ENCODE results near the gene NACC1. TPM values are rescaled to one million over a fixed set of nuclear protein-coding genes. Genes with fewer than 3 reads are reported as not detected.

The NACC1 gene
- total RNA-seq, 2 donors from 2014 or later, result 129 to 138 TPM

DNA sequence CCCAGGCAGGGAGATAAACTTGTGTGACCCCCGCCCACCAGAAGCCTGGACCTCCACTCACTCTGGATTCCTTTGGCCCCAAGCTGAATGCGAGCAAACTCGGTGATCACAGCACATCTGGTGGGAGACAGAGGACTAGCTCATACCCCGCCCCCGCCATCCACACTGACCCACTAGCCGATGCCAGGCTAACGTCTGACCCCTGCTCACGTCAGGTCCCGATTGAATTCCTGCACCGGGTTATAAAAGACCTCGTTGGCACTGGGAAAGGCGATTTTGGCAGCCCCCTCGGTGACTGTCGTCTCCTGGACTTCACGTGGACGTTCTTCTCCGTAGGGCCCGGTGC lies 2.2 kb upstream of the NACC1 start:
- H3K27ac Mint-ChIP-seq, result peak overlapping the region; percentile 87 to 92
- no peaks in the 10 kb centered on the region for H3K27me3 Mint-ChIP-seq
- H3K9me3 Mint-ChIP-seq, result no peaks in the 10 kb centered on the region
- H3K4me1 Mint-ChIP-seq (ENCODE audit: low read depth in 2 of 2), result peaks cover 33 to 37% of the 10 kb centered on the region in 2 donors
- H3K36me3 Mint-ChIP-seq, result no peaks in the 10 kb centered on the region
- DNase-seq (ENCODE audit: low spot score), result no peak
- no peak for ATAC-seq
- peak overlapping the region; percentile 95 for H3K4me3 Mint-ChIP-seq

DNA sequence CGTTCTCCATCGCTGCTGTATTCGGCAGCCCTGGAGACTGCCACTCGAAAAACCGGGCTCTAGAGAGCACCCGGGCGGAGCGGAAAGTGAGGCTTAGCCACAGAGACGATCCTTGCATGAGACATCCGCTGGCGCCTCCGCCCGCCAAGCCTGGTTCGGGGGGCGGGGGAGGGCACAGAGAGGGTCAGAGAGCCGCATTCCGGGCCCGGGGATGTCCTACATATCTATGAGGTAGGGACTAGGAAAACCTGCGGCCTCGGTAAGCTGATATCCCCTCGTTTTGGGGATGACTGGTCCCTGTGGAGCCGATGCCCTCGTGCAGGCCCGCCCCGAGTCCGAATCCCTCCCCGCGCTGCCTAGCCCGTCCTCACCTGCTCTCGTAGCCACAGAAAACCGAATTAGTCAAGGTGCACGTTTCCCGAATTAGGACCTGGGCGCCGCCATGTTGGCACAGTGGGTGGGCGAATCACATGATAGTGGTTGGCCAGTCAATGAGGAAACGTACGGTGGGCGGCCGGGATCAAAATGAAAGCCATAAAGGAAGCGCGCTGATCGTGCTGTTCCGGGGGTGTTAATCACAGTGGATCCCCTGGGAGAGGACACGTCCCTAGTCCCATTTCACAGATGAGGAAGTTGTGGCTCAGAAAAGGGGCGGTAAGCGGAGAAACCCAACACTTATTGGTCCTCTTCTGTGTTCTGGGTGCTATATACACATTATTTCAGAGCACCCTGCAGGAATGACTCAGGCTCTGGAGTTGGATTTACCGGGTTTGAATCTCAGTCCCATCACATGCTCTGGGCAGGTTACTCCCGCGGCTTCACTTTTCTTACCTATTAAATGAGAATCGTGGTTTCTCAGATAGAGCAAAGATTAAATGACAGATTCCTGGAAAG lies 1.5 kb upstream of the NACC1 start, which contains the start of gene TRMT1:
Gene TRMT1, minus strand, starts transcription at position 459 of the 894 bp plus-strand sequence. Its CDS starts 341 bp downstream, at position 118.
- H3K4me1 Mint-ChIP-seq (ENCODE audit: low read depth in 2 of 2), result peaks cover 39 to 43% of the 10 kb centered on the region in 2 donors
- H3K9me3 Mint-ChIP-seq, result no peaks in the 10 kb centered on the region
- no peaks in the 10 kb centered on the region for H3K27me3 Mint-ChIP-seq
- H3K4me3 Mint-ChIP-seq, result peak within 1 kb of the TSS; percentile 95
- DNase-seq (ENCODE audit: low spot score) (peak; percentile 91), ATAC-seq (peak; percentile 71 to 81)
- H3K27ac Mint-ChIP-seq, result peak within 1 kb of the TSS; percentile 87 to 92
- no peaks in the 10 kb centered on the region for H3K36me3 Mint-ChIP-seq

DNA sequence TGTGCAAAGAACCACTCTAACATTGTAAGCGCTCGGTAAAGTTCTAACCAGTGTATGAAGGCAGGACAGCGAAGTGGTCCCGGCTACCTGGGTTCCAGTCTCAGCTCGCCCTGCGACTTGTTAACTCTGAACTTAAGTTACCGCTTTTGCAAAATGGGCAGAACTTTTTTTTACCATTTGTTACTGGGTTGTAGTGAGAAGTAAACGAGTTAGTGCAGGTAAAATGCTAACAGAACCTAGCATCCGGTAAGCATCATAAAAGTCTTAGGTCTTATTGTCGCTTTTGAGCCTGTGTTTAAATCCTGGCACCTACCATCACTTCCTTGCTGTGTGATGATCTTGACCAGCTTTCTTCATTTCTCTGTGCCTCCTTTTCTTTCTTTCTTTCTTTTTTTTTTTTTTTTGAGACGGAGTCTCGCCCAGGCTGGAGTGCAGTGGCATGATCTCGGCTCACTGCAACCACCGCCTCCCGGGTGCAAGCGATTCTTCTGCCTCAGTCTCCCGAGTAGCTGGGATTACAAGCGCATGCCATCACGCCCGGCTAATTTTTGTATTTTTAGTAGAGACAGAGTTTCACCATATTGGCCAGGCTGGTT lies 790 bp upstream of the NACC1 start:
- ATAC-seq (no peak), DNase-seq (ENCODE audit: low spot score) (no peak)
- no peaks in the 10 kb centered on the region for H3K36me3 Mint-ChIP-seq
- no peaks in the 10 kb centered on the region for H3K27me3 Mint-ChIP-seq
- no peaks in the 10 kb centered on the region for H3K9me3 Mint-ChIP-seq
- H3K4me3 Mint-ChIP-seq, result peak overlapping the region; percentile 95
- peak overlapping the region; percentile 87 to 92 for H3K27ac Mint-ChIP-seq
- peaks cover 47 to 50% of the 10 kb centered on the region in 2 donors for H3K4me1 Mint-ChIP-seq (ENCODE audit: low read depth in 2 of 2)

DNA sequence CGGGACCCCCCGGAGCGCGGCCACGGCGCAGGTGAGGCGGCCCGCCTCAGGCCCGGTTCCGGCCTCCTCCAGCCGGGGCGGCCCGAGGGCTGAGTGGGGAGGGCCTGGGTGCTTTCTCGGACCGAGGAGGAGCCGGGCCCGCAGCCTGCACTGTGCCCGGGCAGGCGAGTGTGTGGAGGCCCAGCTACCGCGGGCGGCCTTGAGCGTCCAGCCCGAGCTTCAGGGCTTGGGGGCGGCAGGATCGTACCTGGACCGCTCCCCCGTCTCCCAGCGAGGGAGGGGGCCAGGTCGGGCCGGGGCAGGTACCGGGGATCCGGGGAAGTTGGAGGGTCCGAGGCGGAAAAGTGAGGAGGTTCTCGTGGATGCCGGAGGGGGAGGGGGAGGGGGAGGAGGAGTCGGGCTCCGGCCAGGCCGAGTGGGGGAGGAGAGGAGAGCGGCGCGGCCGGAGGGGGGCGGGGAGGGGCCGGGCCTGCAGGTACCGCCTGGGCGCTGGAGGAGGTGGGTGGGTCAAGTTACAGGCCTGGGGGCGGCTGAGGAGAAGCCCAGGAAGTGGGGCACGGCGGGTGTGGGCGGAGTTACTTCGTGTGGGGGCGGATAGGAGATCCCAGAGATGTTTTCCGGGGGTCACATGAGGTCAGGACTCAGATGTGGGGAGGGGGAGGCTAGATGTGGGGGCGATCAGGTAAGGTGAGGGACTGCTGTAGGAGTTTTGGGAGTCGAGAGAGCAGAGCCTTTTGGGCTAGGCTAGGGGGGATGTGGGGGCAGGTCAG lies 545 bp downstream of the NACC1 start:
- DNase-seq (ENCODE audit: low spot score), result peak; percentile 84
- ATAC-seq, result peak in 1 of 2 donors; percentile 0
- Mint-ChIP-seq H3K36me3 (no peaks in the 10 kb centered on the region), H3K9me3 (no peaks in the 10 kb centered on the region), H3K4me1 (ENCODE audit: low read depth in 2 of 2) (peaks cover 60 to 63% of the 10 kb centered on the region in 2 donors), H3K27me3 (no peaks in the 10 kb centered on the region), H3K4me3 (peak overlapping the region; percentile 82), H3K27ac (peak overlapping the region; percentile 70 to 85)

DNA sequence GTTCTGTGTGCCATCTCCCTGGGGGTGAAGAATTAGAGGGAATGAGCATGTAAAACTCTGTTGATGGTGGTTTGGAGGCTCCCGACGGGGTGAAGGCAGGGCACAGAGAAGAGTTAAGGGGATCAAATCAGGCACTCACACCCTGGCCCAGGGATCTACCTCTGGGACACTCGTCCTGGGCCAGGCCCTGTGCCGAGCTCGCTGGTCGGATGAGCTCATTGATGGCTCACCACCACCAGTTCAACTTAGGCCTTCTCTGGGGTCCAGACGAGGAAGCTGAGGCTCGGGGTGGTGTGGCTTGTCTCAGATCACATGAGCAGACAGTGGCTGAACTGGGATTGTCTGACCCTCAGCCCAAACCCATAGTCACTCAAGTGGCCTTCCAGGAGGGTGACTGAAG lies 1.6 kb downstream of the NACC1 start:
- DNase-seq (ENCODE audit: low spot score), result no peak
- no peaks in the 10 kb centered on the region for H3K27me3 Mint-ChIP-seq
- no peaks in the 10 kb centered on the region for H3K9me3 Mint-ChIP-seq
- no peak for ATAC-seq
- peak overlapping the region; percentile 82 for H3K4me3 Mint-ChIP-seq
- H3K4me1 Mint-ChIP-seq (ENCODE audit: low read depth in 2 of 2), result peaks cover 66 to 67% of the 10 kb centered on the region in 2 donors
- H3K27ac Mint-ChIP-seq, result peak overlapping the region; percentile 70 to 85
- no peaks in the 10 kb centered on the region for H3K36me3 Mint-ChIP-seq

DNA sequence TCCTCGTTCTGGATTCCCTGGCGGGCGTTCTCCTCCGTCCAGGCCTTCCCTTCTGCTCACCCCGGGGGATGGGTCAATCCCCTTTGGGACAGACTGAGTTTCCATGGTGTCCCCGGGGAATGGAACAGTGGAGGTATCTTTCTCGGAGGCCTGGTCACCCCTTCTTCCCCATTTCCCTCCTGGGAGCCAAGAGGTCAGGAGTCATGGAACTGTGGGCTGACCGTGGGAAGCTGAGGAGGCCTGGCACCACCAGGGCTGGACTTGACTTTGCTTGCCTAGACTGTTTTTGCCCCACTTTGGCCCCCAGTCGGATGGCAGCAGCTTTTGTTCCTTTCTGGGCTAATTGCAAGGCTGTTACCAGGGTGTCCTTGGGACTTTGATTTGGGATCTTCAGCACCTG lies 2.0 kb downstream of the NACC1 start:
- H3K36me3 Mint-ChIP-seq, result no peaks in the 10 kb centered on the region
- no peaks in the 10 kb centered on the region for H3K9me3 Mint-ChIP-seq
- H3K4me1 Mint-ChIP-seq (ENCODE audit: low read depth in 2 of 2), result peaks cover 66 to 68% of the 10 kb centered on the region in 2 donors
- ATAC-seq, result no peak
- no peaks in the 10 kb centered on the region for H3K27me3 Mint-ChIP-seq
- H3K4me3 Mint-ChIP-seq, result peak overlapping the region; percentile 82
- H3K27ac Mint-ChIP-seq, result peak overlapping the region; percentile 79 to 90
- no peak for DNase-seq (ENCODE audit: low spot score)

DNA sequence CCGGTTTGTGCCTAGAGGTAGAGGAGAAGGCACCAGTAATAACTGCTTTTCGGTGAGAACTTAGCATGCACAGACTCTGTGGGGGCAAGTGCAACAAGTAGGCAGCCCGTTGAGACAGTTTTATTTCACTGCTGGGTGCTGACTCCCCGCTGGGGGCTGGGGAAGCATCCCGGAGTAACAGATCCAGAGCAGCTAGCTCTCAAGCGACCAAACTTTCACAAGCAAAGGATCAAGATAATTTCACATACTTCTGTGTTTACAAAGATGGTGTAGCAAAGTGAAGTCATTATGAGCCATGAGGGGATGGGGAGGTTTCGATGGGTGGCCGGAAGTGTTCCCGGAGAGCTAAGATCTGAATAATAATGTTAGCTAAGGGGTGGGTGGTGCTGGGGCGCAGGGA lies 2.8 kb downstream of the NACC1 start:
- DNase-seq (ENCODE audit: low spot score) (no peak), ATAC-seq (no peak)
- H3K4me3 Mint-ChIP-seq, result peak overlapping the region; percentile 81
- peaks cover 61 to 64% of the 10 kb centered on the region in 2 donors for H3K4me1 Mint-ChIP-seq (ENCODE audit: low read depth in 2 of 2)
- H3K27me3 Mint-ChIP-seq, result no peaks in the 10 kb centered on the region
- no peaks in the 10 kb centered on the region for H3K36me3 Mint-ChIP-seq
- H3K27ac Mint-ChIP-seq, result peak overlapping the region; percentile 79 to 90
- no peaks in the 10 kb centered on the region for H3K9me3 Mint-ChIP-seq

DNA sequence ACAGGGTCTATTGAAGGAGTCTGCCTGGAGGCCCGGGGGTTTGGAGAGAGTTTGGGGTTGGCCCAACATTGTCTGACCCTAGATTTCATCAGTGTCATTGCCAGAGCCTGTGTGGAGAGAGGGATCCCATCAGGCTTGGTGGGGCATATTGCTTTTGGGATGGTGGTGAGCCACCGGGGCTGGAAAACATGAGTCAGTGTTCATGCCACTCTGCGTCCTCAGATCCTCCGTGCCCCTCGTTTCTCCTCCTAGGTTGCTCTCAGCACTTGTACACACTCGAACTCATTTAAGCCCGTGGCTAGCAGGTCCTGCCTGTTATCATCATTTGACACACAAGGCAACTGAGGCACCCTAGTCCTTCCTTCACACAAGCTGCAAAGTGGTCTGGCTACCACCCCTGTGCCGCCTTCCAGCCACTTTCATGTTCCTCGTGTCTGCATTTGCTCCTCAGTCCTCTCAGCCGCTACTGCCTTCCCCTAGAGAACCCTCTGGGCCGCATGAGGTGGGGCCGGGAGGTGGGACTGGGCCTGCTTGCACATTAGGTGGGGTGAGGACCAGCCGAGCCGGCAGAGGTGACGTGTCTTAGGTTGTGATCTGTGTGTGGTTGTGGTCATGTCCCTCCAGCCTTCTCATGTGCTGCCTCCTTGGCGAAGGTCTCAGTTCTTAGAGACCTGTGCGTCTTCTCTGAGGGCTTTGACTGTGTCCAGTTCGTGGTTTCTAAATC lies 3.6 kb downstream of the NACC1 start:
- peak; percentile 83 for DNase-seq (ENCODE audit: low spot score)
- peak overlapping the region; percentile 81 for H3K4me3 Mint-ChIP-seq
- H3K27ac Mint-ChIP-seq, result peak overlapping the region; percentile 79 to 90
- H3K9me3 Mint-ChIP-seq, result no peaks in the 10 kb centered on the region
- peak; percentile 64 to 72 for ATAC-seq
- H3K4me1 Mint-ChIP-seq (ENCODE audit: low read depth in 2 of 2), result peaks cover 55 to 58% of the 10 kb centered on the region in 2 donors
- H3K36me3 Mint-ChIP-seq, result no peaks in the 10 kb centered on the region
- no peaks in the 10 kb centered on the region for H3K27me3 Mint-ChIP-seq

DNA sequence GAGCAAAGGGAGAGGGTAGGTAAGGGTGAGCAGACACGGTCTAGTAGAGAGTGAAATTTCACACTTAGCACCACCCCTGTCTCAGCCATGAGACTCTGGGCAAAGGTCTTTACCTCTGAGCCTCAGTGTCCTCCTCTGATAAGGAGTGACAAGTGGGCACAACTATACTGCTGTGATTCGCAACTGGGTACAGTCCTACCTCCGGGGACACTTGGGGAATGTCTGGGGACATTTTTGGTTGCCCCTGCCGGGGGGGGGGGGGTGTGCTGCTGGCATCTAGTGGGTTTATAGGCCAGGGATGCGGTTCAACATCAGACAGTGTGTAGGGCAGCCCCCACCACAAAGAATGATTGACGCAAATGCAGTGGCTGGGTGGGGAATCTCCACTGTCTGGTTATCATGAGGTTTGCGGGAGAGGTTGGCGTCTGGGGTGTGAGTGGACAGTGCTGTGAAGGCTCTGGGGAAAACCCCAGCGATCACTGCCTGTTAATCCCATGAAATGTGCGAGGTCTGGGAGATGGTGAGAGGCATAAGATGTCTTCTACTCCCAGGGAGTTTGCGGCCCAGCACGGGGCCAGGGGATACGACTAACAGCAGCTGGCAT lies 4.3 kb downstream of the NACC1 start:
- H3K4me3 Mint-ChIP-seq, result peak overlapping the region; percentile 81
- H3K36me3 Mint-ChIP-seq, result no peaks in the 10 kb centered on the region
- DNase-seq (ENCODE audit: low spot score), result peak; percentile 90
- H3K9me3 Mint-ChIP-seq, result no peaks in the 10 kb centered on the region
- H3K27me3 Mint-ChIP-seq, result no peaks in the 10 kb centered on the region
- peak overlapping the region; percentile 79 to 90 for H3K27ac Mint-ChIP-seq
- ATAC-seq, result peak; percentile 78 to 85
- peaks cover 51 to 54% of the 10 kb centered on the region in 2 donors for H3K4me1 Mint-ChIP-seq (ENCODE audit: low read depth in 2 of 2)

DNA sequence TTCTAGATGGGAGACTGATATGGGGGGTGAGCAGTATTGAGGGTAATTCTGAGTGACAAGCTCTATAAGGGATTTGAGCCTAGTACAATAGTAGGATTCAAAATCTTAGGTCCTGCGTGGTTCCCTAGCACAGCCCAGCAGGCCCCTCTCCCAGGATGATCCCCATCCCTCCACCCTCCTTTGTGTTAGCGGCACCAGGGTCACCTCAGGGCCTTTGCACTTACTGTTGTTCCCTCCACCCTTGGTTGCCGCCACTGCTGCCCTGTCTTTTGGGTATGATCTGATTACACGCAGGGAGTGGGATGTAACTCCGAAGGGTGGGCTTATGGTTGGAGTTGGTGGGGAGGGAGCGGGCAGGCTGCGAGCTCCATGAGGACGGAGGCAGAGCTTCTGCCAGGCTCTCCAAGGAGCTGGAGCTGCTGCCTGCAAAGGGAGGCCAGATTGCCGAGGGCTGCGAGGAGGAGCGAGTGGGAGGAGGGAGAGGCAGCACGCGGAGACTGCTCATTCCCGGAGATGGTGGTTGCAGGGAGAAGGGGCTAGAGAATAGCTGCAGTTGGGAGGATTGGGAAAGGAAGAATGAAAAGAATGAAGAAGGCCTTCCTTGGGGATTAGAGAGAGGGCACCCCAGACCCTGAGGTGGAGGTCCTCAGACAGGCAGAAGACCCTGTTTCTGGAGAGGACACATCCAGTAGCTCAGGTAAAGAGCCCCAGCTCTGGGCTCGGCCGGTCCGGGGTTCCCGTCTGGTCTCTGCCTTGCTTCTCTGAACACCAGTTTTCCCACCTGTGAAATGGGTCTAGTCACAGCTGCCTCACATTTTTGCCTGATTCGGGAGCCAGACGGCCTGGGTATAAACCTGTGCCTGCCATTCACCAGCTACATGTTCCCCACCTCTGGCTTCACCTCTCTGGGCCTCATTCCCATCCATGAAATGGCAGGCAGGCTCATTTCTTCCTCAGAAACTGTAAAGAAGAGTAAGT lies 5.2 kb downstream of the NACC1 start:
- H3K4me1 Mint-ChIP-seq (ENCODE audit: low read depth in 2 of 2), result peaks cover 52 to 57% of the 10 kb centered on the region in 2 donors
- no peaks in the 10 kb centered on the region for H3K36me3 Mint-ChIP-seq
- H3K9me3 Mint-ChIP-seq, result no peaks in the 10 kb centered on the region
- peak overlapping the region; percentile 81 for H3K4me3 Mint-ChIP-seq
- ATAC-seq (no peak), DNase-seq (ENCODE audit: low spot score) (peak; percentile 49)
- H3K27ac Mint-ChIP-seq, result peak overlapping the region; percentile 79 to 90
- no peaks in the 10 kb centered on the region for H3K27me3 Mint-ChIP-seq

DNA sequence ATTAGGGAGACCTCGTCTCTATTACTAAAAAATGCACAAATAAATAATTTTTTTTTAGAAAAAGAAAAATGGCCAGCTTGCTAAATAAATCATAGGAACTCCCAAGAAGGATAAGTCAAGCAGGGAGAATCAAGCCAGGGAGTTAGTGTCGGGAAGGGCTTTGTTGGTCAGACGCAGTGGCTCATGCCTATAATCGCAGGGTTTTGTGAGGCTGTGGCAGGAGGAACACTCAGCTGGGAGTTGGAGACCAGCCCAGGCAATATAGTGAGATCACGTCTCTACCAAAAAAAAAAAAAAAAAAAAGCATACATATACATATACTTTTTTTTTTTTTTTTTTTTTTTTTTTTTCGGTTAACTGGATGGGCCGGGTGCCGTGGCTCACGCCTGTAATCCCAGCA lies 9.0 kb downstream of the NACC1 start:
- no peaks in the 10 kb centered on the region for H3K36me3 Mint-ChIP-seq
- DNase-seq (ENCODE audit: low spot score) (no peak), ATAC-seq (no peak)
- no peaks in the 10 kb centered on the region for H3K9me3 Mint-ChIP-seq
- peaks cover 38 to 47% of the 10 kb centered on the region in 2 donors for H3K4me1 Mint-ChIP-seq (ENCODE audit: low read depth in 2 of 2)
- H3K27ac Mint-ChIP-seq, result peak overlapping the region in 1 of 2 donors; percentile 60
- H3K4me3 Mint-ChIP-seq, result no peak overlapping the region
- no peaks in the 10 kb centered on the region for H3K27me3 Mint-ChIP-seq

Data from natural killer cell treated with Interleukin-12 subunit alpha and Interleukin-12 subunit beta and Interleukin-15 and Interleukin-18, amount 100 ng/mL, for 72 hours (primary cell).